Kidney capillary endothelial cell (primary cell): Measurements from ENCODE around the gene SLC35C1.
A peak's percentile ranks its signal among the peaks of the same experiment; 100 is the strongest.
"Not testable (repeated sequence)": the region's sequence is repeated elsewhere in the genome, so short reads cannot be mapped to it uniquely, and the experiment has no call there.

ENCODE experiments used
- DNase-seq: peaks from one replicate; pipeline ENCODE4 v3.0.0-alpha.2; 2018; ENCODE audit warnings: low spot score

Gene SLC35C1

DNA sequence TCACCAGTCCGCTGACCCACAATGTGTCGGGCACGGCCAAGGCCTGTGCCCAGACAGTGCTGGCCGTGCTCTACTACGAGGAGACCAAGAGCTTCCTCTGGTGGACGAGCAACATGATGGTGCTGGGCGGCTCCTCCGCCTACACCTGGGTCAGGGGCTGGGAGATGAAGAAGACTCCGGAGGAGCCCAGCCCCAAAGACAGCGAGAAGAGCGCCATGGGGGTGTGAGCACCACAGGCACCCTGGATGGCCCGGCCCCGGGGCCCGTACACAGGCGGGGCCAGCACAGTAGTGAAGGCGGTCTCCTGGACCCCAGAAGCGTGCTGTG lies 6.1 kb downstream of the SLC35C1 start:
- no peak for DNase-seq

DNA sequence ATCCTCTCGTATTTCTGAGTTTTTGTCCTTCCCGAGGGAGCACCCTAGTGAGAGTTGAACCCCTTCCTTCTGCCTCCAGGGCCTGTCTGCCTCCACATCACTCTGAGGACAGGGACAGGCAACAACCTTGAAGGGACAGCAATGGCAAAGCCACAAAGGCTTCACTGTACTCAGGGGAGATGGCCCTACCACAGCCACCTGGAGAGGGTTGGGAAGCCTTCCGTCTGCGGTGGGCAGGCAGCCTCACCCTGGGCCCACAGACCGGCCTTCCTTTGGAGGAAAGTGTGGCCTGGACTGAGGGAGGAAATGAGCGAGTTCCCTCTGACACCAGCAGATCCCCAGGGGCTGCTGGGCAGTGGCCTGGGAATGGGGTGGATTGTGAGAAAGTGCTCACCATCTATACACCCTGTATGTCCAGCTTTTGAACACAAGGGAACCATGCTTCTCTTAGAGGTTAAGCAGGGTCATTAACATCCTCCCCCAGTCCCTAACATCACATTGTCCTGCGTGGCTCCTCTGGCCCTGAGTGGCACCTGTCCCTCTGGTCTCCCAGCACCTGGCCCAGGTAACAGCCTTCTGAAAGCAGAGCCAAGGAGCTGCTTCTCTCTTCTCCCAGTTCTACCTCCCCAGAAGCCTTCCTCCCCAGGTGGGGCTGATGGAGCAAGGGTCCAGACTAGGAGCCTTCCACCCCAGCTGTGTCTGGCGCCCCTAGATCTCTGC lies 6.8 kb downstream of the SLC35C1 start:
- DNase-seq = no peak

DNA sequence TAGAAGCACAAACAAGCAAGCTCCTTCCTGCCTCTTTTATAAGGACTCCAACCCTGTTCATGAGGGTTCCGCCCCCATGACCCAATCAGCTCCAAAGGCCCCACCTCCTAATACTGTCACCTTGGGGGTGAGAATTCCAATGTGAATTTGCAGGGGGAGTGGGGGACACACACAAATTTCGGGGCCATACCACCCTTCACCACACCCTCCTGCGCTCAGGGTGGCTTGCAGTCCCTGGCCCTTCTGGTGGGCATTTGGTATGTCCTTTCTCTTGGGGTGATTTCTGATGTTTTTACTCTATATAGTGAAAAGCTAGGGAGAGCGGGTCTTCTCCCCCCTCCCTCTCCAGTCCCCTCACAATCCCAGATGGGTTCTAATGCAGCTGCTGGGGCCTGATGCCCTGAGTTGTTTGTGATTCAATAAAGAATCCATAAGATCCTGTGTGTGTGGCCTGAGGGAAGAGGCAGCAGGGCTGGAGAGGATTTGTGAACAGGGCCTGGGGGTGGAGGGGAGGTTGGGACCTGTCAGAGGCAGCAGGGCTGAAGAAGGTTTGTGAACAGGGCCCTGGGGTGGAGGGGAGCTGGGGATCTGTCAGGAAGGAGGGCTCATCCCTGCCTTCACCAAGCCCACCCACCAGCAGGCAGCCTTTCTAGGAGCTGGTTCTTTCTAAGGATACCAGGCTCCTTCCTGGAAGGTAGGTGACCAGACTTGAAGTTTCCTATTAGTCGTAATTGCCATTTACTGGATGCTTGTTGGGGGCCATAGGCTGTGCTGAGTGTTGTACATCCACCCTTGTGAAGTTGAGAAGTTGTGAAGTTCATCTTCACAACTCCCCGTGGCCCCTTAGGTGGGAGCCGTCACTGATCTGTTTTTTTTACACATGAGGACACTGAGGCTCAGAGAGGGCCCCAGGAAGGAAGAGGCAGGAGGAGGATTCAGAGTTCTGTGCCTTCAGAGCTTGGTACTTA lies 7.9 kb downstream of the SLC35C1 start:
- DNase-seq = no peak

DNA sequence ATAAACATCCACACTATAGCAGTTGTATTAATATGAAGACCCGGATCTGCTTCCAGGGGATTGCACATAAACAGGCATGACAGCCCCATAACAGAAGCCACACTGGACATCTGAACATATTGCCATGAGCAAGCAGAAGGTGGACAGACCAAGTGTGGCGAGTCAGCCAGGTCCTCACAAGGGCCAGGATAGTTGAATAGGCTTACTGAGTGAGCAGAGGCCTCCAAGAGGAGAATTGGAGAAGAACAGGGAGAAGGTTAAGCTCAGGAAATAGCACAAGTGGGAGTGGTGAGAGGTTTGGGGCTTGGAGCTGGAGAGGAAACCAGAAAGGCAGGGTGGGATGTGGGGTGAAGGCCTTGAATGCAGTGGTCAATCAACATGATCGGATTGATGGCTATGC lies 10.8 kb downstream of the SLC35C1 start:
- no peak for DNase-seq

- DNase-seq = no peak
These were observed 11.7 kb downstream of the SLC35C1 start for GRCh38 chr11:45816614-45817013.

DNA sequence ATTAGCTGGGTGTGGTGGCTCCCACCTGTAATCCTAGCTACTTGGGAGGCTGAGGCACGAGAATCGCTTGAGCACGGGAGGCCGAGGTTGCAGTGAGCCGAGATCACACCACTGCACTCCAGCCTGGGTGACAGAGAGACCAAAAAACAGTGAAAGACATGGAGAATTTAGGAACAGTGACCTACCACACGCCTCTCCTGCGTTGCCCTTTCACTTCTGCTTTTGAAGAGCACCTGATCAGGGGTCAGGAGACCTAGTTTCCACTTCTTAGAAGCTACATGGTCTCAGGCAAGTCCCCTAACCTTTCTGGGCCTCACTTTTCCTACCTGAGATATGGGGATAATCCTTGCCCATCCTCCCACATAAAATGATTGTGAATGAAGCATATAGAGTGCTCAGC lies 12.2 kb downstream of the SLC35C1 start:
- DNase-seq = no peak

DNA sequence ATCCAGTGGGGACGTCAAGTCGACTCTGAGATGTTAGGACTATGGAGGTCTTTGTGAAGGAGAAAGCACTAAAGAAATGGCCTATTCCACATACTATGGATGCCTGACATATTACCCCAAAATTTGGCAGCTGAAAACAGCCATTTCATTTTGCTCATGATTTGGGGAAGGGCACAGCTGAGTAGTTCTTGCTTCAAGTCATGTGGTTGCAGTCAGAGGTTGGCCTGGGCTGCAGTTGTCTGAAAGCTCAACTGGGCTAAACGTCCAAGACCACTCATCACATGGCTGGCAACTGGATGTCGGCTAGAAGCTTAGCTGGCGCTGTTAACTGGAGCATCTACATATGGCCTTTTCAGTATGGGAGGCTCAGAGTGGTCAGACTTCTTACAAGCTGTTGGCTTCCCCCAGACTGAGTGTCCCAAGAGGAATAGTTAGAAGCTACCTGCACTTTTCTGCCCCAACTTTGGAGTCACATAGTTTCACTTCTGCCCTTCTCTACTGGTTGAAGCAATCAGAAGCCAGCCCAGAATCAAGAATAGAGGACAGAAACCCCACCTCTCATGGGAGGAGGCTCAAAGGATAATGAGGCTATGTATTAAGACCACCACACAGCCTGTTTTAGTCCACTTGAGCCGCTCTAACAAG lies 14.1 kb downstream of the SLC35C1 start:
- DNase-seq = no peak

DNA sequence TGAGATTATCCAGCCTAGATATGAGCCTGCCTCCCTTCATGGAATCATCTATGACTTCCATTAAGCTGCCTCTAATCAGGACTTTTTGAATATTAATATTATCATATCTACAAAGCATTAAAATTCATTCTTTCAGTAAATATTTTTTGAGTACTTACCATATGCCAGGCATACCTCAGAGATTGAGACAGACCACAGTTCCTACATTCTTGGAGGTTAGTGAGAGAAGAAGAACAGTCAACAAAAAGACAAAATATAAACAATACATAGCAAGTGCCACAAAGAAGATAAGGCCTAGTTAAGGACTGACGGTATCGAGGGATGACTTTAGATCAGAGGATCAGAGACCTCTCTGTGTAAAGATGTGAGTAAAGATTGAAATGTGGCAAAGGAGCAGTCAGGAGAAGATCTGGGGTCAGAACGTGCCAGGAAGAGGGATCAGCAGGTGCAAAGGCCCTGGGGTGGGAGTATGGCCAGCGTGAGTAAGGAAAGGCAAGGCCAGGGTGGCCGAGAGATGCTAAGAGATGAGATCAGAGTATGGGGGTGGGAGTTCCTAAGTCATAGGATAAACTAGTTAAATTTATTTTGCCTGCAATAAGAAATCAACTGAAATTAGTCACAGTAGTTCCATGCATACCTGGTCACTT lies 15.4 kb downstream of the SLC35C1 start:
- no peak for DNase-seq

DNA sequence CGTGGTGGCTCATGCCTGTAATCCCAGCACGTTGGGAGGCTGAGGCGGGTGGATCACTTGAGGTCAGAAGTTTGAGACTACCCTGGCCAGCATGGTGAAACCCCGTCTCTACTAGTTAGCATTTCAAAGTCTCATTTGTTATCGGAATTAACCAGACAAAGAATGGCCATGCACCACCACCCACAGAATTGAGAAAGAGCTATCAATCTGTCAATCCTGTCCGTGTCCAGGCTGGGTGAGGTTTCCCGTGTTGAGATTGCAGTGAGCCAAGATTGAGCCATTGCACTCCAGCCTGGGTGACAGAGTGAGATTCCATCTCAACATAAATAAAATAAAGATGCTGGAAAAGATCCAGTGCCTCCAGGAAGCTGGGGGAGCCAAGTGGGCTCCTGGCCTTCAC lies 21.5 kb downstream of the SLC35C1 start:
- DNase-seq = not testable (repeated sequence)

DNA sequence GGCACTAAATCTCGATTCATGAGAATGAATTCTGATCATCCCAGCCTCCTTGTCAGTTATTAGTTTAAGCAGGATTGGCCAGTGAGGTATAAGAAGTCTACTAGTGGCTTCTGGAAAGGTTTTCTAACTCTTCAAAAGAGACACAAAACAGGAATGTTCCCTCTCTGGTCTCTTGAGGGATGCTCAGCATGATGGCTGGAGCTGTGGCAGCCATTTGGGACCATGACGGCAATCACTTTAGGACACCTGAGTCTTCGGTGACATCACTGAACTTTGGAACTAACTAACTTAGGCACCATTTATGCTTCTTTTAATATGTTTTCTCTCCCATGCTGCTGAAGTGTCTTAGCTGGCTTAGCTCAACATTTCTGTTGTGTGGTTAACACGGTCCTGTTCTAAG lies 22.2 kb downstream of the SLC35C1 start:
- DNase-seq = no peak

- no peak for DNase-seq
These were observed 24.0 kb downstream of the SLC35C1 start for GRCh38 chr11:45828996-45829395.

DNA sequence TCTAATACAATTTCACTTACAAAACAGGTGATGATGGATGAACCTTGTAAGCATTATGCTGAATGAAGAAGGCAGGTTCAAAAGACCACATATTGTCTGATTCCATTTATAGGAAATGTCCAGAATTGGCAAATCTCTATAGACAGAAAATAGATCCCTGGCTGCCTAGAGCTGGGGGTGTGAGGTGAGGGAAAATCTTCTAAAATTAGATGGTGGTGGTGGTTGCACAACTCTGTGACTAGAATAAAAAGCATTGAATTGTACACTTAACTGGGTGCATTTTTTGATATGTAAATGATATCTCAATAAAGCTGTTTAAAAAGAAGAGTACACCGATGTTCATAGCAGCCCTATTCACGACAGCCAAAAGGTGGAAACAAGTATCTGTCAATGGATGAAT lies 25.6 kb downstream of the SLC35C1 start:
- DNase-seq = no peak

DNA sequence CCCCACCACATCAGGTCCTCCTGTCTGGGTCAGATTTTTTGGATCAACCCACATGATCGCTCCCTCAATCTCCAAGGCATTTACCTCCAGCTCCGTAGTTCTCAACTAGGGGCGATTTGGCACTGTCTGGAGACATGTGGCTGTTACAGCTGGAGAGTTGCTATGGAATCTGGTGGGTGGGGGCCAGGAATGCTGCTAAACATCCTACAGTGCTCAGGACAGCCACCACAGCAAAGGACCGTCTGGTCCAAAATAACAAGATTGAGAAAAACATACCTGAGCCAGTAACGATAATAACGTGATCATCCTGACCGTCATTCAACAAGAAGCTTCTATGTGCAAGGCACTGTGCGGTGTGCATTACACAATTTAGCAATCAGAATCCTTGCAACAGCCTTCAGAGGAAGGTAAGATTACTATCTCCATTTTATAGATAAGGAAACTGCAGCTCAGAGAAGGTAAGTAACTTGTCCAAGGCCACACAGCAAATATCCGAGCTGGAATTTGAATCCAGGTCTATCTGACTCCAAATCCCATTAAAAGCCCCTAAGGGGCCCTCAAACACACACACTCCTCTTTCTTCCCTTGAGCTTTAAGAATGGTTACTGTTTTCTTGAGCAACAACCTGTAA lies 28.0 kb downstream of the SLC35C1 start:
- no peak for DNase-seq

GRCh38 chr11:45833761-45834160 lies 28.8 kb downstream of the SLC35C1 start:
- DNase-seq = no peak

DNA sequence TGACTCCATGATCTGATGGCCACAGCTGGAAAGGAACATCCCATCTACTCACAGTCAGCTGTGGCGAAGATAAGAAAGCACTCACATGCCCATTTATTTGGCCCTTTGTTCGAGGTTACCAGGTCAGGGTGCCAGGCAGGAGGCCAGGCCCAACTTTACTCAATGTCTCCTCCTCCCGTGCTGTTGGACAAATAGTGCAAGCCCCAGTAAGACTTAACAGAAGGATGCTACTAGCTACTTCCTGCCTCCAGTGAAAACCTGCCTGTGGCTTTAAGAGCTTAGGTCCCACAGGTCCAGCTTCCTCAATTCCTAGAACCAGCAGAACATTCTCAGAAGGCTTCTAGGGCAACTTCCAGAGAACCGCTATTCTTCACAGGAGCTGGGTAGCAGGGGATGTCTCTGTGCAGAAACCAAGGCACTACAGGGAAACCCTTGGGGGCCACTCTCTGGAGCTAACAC lies 29.4 kb downstream of the SLC35C1 start:
- no peak for DNase-seq

GRCh38 chr11:45839204-45839603 lies 34.3 kb downstream of the SLC35C1 start:
- no peak for DNase-seq

DNA sequence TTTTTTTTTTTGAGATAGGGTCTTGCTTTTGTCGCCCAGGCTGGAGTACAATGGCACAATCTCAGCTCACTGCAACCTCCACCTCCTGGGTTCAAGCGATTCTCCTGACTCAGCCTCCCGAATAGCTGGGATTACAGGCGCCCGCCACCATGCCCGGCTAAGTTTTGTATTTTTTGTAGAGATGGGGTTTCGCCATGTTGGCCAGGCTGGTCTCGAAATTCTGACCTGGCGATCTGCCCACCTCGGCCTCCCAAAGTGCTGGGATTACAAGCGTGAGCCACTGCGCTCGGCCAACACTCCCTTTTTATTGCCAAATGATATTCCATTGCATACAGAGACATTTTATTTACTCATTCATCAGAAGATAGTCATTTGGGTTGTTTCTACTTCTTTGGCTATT lies 35.3 kb downstream of the SLC35C1 start:
- DNase-seq = not testable (repeated sequence)

DNA sequence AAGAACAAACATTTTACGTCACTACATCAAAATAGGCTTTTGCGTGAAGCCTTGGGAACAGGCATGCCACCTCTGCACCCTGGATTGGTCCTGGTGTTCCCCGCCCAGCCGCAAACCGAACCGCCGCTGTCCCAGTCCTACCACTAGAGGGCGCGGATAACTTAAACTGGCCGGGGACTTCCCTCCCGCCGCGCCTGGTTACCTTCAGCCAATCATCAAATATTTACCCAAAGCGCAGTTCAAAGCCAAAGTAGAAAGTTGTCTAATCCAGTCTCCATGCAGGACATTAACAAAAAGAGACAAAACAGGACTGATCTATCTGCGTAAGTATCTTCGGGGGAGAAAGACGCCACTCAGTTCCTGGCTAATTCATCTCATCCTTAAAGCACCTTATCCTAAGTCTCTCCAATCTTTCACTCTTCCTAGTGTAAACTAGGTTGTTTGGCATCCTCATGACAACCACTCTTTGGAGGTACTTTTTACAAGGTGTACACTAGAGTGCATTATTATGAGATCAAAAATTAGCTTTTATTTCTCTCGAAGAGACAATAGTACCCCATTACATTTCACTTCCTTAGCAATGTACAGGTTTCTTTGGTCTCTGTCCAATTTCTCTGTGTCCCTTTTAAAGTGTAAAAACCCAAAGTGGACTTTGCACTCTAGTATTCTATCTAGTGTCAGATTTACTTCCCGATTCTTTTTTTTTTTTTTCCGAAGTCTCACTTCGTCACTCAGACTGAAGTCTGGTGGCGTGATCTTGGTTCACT lies 38.4 kb downstream of the SLC35C1 start:
- DNase-seq = peak; percentile 70

- no peak for DNase-seq
These were observed 40.1 kb downstream of the SLC35C1 start for GRCh38 chr11:45844822-45845578.

- DNase-seq = no peak
These were observed 41.3 kb downstream of the SLC35C1 start for GRCh38 chr11:45846174-45846675.
